GM12872 (cell line): ENCODE results near the gene FSTL3.

Experiments used
- TF ChIP-seq, protein P1 (sequence below): IDR thresholded peaks from 3 replicates; pipeline ENCODE4 v1.5.1; 2011; ENCODE audit warnings: low read depth, mild to moderate bottlenecking, low read length, moderate library complexity; ENCODE audit not compliant: insufficient read depth

FSTL3 gene

DNA sequence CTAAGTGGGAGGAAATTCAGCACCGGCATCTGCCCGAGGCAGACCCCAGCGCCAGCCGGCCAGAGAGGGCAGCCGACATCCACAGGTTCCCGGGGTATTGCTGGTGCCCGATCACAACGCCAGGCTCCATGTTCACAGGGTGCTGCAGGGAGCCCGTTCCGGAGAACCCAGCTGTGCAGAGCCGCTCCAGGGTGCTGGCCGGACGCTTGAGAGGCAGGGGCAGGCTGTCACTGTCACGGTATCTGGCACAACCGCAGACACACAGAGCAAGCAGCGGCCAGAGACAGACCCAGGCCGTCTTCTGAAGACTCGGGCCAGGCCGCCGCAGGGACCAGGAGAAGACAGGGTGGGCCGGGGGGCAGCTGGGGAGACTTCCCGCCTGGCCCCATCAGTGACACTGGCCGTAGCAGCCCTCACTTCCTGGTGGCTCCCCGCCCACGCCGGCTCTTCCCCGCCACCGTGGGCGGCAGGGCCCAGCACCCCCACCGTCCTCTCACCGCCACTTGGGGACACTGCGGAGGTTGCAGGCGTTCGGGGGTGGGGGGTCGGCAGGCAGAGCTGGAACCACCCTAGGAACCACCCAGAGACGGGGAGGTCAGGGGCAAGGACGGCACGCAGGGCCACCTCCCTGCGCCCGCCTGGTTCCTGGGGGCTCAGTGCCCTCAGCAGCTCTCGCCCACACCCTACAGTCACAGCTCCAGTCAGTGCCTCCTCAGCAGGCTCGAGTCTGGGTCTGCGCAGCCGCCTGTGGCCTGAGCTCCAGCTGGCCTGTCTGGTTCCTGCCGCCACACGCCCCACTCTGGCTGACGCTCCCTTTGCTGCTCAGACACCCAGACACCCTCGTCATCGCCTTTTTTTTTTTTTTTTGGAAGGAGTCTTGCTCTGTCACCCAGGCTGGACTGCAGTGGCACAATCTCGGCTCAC lies 17.0 kb upstream of the FSTL3 start:
- TF ChIP-seq, protein P1, sequence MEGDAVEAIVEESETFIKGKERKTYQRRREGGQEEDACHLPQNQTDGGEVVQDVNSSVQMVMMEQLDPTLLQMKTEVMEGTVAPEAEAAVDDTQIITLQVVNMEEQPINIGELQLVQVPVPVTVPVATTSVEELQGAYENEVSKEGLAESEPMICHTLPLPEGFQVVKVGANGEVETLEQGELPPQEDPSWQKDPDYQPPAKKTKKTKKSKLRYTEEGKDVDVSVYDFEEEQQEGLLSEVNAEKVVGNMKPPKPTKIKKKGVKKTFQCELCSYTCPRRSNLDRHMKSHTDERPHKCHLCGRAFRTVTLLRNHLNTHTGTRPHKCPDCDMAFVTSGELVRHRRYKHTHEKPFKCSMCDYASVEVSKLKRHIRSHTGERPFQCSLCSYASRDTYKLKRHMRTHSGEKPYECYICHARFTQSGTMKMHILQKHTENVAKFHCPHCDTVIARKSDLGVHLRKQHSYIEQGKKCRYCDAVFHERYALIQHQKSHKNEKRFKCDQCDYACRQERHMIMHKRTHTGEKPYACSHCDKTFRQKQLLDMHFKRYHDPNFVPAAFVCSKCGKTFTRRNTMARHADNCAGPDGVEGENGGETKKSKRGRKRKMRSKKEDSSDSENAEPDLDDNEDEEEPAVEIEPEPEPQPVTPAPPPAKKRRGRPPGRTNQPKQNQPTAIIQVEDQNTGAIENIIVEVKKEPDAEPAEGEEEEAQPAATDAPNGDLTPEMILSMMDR = no peak

DNA sequence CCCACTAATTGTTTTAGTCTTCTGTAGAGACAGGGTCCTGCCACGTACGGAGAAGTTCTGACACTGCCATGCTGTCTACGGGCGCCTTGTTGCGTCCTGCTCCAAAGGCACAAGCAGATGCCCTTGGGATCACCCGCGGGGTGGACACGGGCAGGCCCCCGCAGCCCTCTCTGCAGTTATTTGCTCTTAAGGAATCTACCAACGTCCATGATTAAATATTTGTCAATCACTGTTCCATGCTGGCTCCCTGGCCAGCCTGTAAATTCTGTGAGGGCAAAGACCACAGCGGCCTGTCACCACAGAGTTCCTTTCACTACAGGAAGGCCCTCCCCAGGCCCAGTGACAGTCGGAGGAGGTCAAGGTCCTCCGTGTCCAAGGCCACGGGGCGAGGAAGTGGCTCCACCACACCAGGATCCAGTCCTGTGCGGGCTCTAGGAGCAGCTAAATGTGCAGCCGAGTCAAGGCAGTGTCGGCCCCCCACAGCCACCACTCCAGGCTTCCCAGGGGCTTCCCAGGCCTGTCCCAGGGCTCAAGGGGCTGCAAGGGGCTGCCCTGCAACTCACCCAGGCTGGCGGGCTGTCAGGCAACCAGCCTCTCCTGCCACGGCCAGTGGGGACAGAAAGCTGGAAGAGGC lies 15.3 kb upstream of the FSTL3 start:
- TF ChIP-seq, protein P1 = no peak

- TF ChIP-seq, protein P1 = no peak
Observed at GRCh38 chr19:661427-662196, 14.6 kb upstream of the FSTL3 start.

- TF ChIP-seq, protein P1 = no peak
Observed at GRCh38 chr19:662207-662961, 13.8 kb upstream of the FSTL3 start.

DNA sequence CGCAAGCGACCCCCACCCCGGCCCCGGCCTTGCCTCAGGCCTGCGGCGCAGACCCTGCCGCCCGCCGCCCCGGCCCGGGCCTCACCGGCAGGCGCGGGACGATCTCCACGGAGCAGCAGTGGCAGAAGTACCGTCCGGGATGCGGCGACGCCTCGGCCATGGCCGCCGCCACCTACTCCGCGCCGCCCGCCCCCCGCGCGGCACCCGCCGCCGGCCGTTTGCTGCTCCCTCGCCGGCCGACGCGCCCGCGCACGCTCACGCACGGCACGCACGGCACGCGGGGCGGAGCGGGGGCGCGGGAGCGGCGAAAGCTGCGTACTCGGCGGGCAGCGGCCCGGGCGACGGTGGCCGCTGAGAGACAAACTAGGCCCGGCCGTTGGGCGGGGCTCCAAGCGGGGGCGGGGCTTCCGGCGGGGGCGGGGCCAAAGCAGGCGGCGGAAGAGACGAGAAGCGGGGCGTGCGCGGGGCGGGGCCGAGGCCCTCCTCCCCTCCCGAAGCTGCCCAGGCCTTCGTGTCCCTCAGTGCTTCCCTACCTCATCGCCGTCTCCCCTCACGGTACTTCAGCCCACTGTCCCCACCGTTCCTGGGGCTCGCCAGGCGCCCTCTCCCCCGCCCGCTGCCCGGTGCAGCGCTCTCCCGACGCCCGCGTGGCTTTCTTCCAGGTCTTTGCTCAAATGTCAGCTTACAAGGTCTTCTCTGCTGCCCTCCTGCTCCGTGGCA lies 13.1 kb upstream of the FSTL3 start, which contains the start of gene RNF126:
TSS of gene RNF126 (minus strand) at position 253 of the 720 bp plus-strand sequence. CDS start at position 160, 93 bp downstream.
- TF ChIP-seq, protein P1 = no peak

- TF ChIP-seq, protein P1 = no peak
Observed at GRCh38 chr19:663682-664117, 12.5 kb upstream of the FSTL3 start.
